Muscle of leg (tissue), 11 donors: ENCODE measurements around the gene HOXA3. TPM values are rescaled to one million over a fixed set of nuclear protein-coding genes. Genes with fewer than 3 reads are reported as not detected.

Experiments used
- DNase-seq: peaks from one replicate; pipeline ENCODE4 v3.0.0; 2013
- H3K27ac ChIP-seq: one replicate; pipeline ENCODE4 v1.5.1; 2013; ENCODE audit warnings: mild to moderate bottlenecking, low read length, control low read depth
- H3K27me3 ChIP-seq: one replicate; pipeline ENCODE4 v1.6.1; 2013; ENCODE audit warnings: low read length; ENCODE audit not compliant: control insufficient read depth, insufficient read depth
- H3K36me3 ChIP-seq: one replicate; pipeline ENCODE4 v1.6.1; 2013; ENCODE audit warnings: low read length; ENCODE audit not compliant: control insufficient read depth, insufficient read depth
- H3K4me1 ChIP-seq: one replicate; pipeline ENCODE4 v1.6.1; 2013; ENCODE audit warnings: low read length; ENCODE audit not compliant: control insufficient read depth, insufficient read depth
- H3K4me3 ChIP-seq: one replicate; pipeline ENCODE4 v1.5.1; 2013; ENCODE audit warnings: low read length, control low read depth
- H3K9me3 ChIP-seq: replicated peaks from 2 replicates; pipeline ENCODE4 v1.6.1; 2013; ENCODE audit warnings: low read depth, low read length; ENCODE audit not compliant: control insufficient read depth
- WGBS: methylation state at CpG from one replicate; pipeline ENCODE4 v1.1.5; 2013; ENCODE audit warnings: missing lambda C conversion rate; ENCODE audit not compliant: insufficient coverage; 5-methylcytosine and 5-hydroxymethylcytosine counted together
- polyA plus RNA-seq, 8 donors: library from polyadenylated mRNA; unstranded; fragments of 120-200 nt; gene quantifications; one replicate each; pipeline versions ENCODE4 v1.2.1 to v1.2.3, GENCODE V29; 2013; ENCODE audit warnings: inconsistent platforms in 1 of 8, low replicate concordance in 1 of 8; ENCODE audit not compliant: insufficient read length in 8 of 8, insufficient read depth in 1 of 8
- total RNA-seq: library from RNA; stranded (reverse); fragments of 120-200 nt; gene quantifications from one replicate; pipeline ENCODE4 v1.2.4, GENCODE V29; 2013

HOXA3 gene
- total and polyA plus RNA-seq, 9 donors: 4.7 to 12.5 (median 9.3) TPM

GRCh38 chr7:27132978-27133377 lies 19.4 kb downstream of the HOXA3 start:
- Histone ChIP-seq H3K4me1 (peaks cover 51% of the 10 kb centered on the region), H3K27me3 (peaks cover 7% of the 10 kb centered on the region)
- DNase-seq: no peak

GRCh38 chr7:27132214-27132613 lies 20.2 kb downstream of the HOXA3 start:
- H3K4me3 ChIP-seq: no peak overlapping the region
- WGBS: no CpG with 5 or more reads among the region's 2 CpGs
- peaks cover 7% of the 10 kb centered on the region for H3K27me3 ChIP-seq
- H3K36me3 ChIP-seq: peaks cover 6% of the 10 kb centered on the region
- peaks cover 56% of the 10 kb centered on the region for H3K4me1 ChIP-seq
- H3K27ac ChIP-seq: no peak overlapping the region
- DNase-seq: no peak
- no peaks in the 10 kb centered on the region for H3K9me3 ChIP-seq

More at GRCh38 chr7:27132978-27133377, 19.4 kb downstream of the HOXA3 start:
- peaks cover 6% of the 10 kb centered on the region for H3K36me3 ChIP-seq
- H3K27ac ChIP-seq: no peak overlapping the region
- H3K4me3 ChIP-seq: no peak overlapping the region
- no peaks in the 10 kb centered on the region for H3K9me3 ChIP-seq
- WGBS: 64% methylated on average over 3 of the region's 6 CpGs

GRCh38 chr7:27131390-27131819 lies 21.0 kb downstream of the HOXA3 start:
- Histone ChIP-seq H3K4me1 (peaks cover 52% of the 10 kb centered on the region), H3K4me3 (peak overlapping the region; percentile 87), H3K9me3 (no peaks in the 10 kb centered on the region), H3K36me3 (peaks cover 6% of the 10 kb centered on the region), H3K27me3 (peaks cover 4% of the 10 kb centered on the region), H3K27ac (peak overlapping the region; percentile 91)
- 20% methylated on average over 1 of the region's 12 CpGs for WGBS
- no peak for DNase-seq

GRCh38 chr7:27130540-27131389 lies 21.6 kb downstream of the HOXA3 start, which contains the start of gene HOXA4:
Gene HOXA4, minus strand, starts transcription at chr7:27130757. Its CDS starts 24 bp downstream, at chr7:27130733.
- Histone ChIP-seq H3K4me1 (peaks cover 50% of the 10 kb centered on the region), H3K9me3 (no peaks in the 10 kb centered on the region), H3K36me3 (peaks cover 4% of the 10 kb centered on the region), H3K4me3 (peak within 1 kb of the TSS; percentile 87), H3K27ac (peak within 1 kb of the TSS; percentile 91), H3K27me3 (peaks cover 4% of the 10 kb centered on the region)
- 2% methylated on average over 52 of the region's 67 CpGs for WGBS
- DNase-seq: peak; percentile 97

GRCh38 chr7:27129729-27130539 lies 22.4 kb downstream of the HOXA3 start:
- Histone ChIP-seq H3K4me1 (peaks cover 53% of the 10 kb centered on the region), H3K27me3 (peaks cover 4% of the 10 kb centered on the region), H3K36me3 (peaks cover 4% of the 10 kb centered on the region), H3K27ac (peak overlapping the region; percentile 81), H3K4me3 (peak overlapping the region; percentile 54), H3K9me3 (no peaks in the 10 kb centered on the region)
- peak; percentile 64 for DNase-seq
- 7% methylated on average over 70 of the region's 72 CpGs for WGBS

GRCh38 chr7:27128776-27129728 lies 23.3 kb downstream of the HOXA3 start:
- no peak for DNase-seq
- H3K36me3 ChIP-seq: peaks cover 12% of the 10 kb centered on the region
- no peaks in the 10 kb centered on the region for H3K9me3 ChIP-seq
- H3K4me1 ChIP-seq: peaks cover 52% of the 10 kb centered on the region
- H3K27me3 ChIP-seq: peaks cover 6% of the 10 kb centered on the region
- WGBS: 76% methylated on average over 17 of the region's 28 CpGs
- H3K4me3 ChIP-seq: peak overlapping the region; percentile 54
- peak overlapping the region; percentile 82 for H3K27ac ChIP-seq

GRCh38 chr7:27128034-27128433 lies 24.3 kb downstream of the HOXA3 start:
- peak overlapping the region; percentile 82 for H3K27ac ChIP-seq
- H3K27me3 ChIP-seq: peaks cover 10% of the 10 kb centered on the region
- no peak overlapping the region for H3K4me3 ChIP-seq
- 0% methylated on average over 1 of the region's 2 CpGs for WGBS
- peak; percentile 93 for DNase-seq
- H3K4me1 ChIP-seq: peaks cover 48% of the 10 kb centered on the region
- H3K9me3 ChIP-seq: no peaks in the 10 kb centered on the region
- peaks cover 17% of the 10 kb centered on the region for H3K36me3 ChIP-seq

- peaks cover 54% of the 10 kb centered on the region for H3K4me1 ChIP-seq
These were observed 25.6 kb downstream of the HOXA3 start for GRCh38 chr7:27126596-27127327.

GRCh38 chr7:27125986-27126394 lies 26.4 kb downstream of the HOXA3 start:
- no peaks in the 10 kb centered on the region for H3K9me3 ChIP-seq
- H3K4me1 ChIP-seq: peaks cover 49% of the 10 kb centered on the region
- WGBS: 40% methylated on average over 2 of the region's 5 CpGs
- no peak overlapping the region for H3K27ac ChIP-seq
- no peak for DNase-seq
- H3K27me3 ChIP-seq: peaks cover 9% of the 10 kb centered on the region
- peaks cover 28% of the 10 kb centered on the region for H3K36me3 ChIP-seq
- H3K4me3 ChIP-seq: no peak overlapping the region

More at GRCh38 chr7:27126596-27127327, 25.6 kb downstream of the HOXA3 start:
- Histone ChIP-seq H3K9me3 (no peaks in the 10 kb centered on the region), H3K4me3 (no peak overlapping the region), H3K27me3 (peaks cover 11% of the 10 kb centered on the region), H3K36me3 (peaks cover 27% of the 10 kb centered on the region), H3K27ac (no peak overlapping the region)
- DNase-seq: no peak
- no CpG with 5 or more reads among the region's 3 CpGs for WGBS
